BJ (cell line): ENCODE results near the gene ATP6V0E1. TPM values are rescaled to one million over a fixed set of nuclear protein-coding genes. Genes with fewer than 3 reads are reported as not detected.

Experiments
- CTCF ChIA-PET: fragments of 350-600 bp; formaldehyde crosslinking; extraction: SDS; loops from one replicate; lab custom pipeline; 2021; ENCODE audit warnings: antibody characterized with exemption, inconsistent platforms; lab: Yijun Ruan, JAX
- POLR2A ChIA-PET: fragments of 300-600 bp; sonication (Branson Sonifier 250); formaldehyde crosslinking; extraction: SDS; loops from one replicate; lab custom pipeline; 2021; ENCODE audit warnings: antibody characterized with exemption; lab: Charles Lee
- DNase-seq: peaks from one replicate; pipeline ENCODE4 v3.0.0-alpha.2; 2011; ENCODE audit warnings: low read depth
- H3K27me3 ChIP-seq: 2 replicates; pipeline ENCODE4 v1.6.0; 2011; ENCODE audit warnings: low read length; ENCODE audit not compliant: control insufficient read depth, insufficient read depth
- H3K36me3 ChIP-seq: 2 replicates; pipeline ENCODE4 v1.5.1; 2011; ENCODE audit warnings: low read length; ENCODE audit not compliant: control insufficient read depth, insufficient read depth
- H3K4me3 ChIP-seq: 2 replicates; pipeline ENCODE4 v1.5.1; 2011; ENCODE audit warnings: low read depth, mild to moderate bottlenecking, control low read depth, low read length
- CTCF ChIP-seq: IDR thresholded peaks from 2 replicates; pipeline ENCODE4 v1.5.1; 2011; ENCODE audit warnings: low read depth, mild to moderate bottlenecking, control low read depth, inconsistent platforms, low read length, moderate library complexity; ENCODE audit not compliant: insufficient read depth
- polyA plus RNA-seq: library from polyadenylated mRNA; depleted of rRNA; stranded (reverse); fragments of >200 nt; gene quantifications from 2 replicates; pipeline ENCODE4 v1.2.3, GENCODE V29; 2011

Gene ATP6V0E1
- polyA plus RNA-seq, 1 experiment, result 491 TPM

GRCh38 chr5:172972552-172972951, 11.0 kb upstream of the ATP6V0E1 start:
- DNase-seq, result no peak
- ChIA-PET POLR2A (no interaction called here), CTCF (interaction anchor here (1.1 to 4.1 kb wide), 4 partner anchors 11 to 265 kb away, joined by 3 to 25 read pairs (median 8); partner anchors contain the start of gene ATP6V0E1)
- H3K4me3 ChIP-seq, result no peak overlapping the region
- no peaks in the 10 kb centered on the region for H3K27me3 ChIP-seq
- peaks cover 4% of the 10 kb centered on the region for H3K36me3 ChIP-seq
- no peak for TF ChIP-seq CTCF

- ChIA-PET CTCF (interaction anchor here (0.6 to 4.1 kb wide), 7 partner anchors 11 to 266 kb away, joined by 3 to 25 read pairs (median 3); partner anchors contain the start of gene ATP6V0E1), POLR2A (no interaction called here)
- Histone ChIP-seq H3K4me3 (no peak overlapping the region), H3K27me3 (no peaks in the 10 kb centered on the region), H3K36me3 (peaks cover 4% of the 10 kb centered on the region)
- TF ChIP-seq CTCF, result no peak
- no peak for DNase-seq
Measured at GRCh38 chr5:172973127-172973916, 10.2 kb upstream of the ATP6V0E1 start.

DNA sequence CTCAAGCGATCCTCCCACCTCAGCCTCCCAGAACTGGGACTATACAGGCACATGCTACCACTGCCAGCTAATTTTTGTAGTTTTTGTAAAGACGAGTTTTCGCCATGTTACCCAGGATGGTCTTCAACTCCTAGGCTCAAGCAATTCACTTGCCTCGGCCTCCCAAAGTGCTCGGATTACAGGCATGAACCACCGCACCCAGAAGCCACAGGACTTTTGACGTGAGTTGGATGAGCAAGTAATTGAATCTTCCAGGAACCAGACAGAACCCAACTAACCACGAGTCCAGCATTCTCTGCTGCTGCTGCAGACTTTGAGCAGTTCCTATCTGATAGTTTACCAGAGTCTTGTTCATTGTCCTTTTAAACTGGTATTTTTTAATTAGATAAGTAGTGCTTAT, 9.6 kb upstream of the ATP6V0E1 start:
- CTCF ChIA-PET, result interaction anchor here (0.6 to 4.1 kb wide), 5 partner anchors 13 to 266 kb away, joined by 3 to 25 read pairs (median 3); no protein-coding TSS in a partner anchor
- Histone ChIP-seq H3K27me3 (no peaks in the 10 kb centered on the region), H3K4me3 (no peak overlapping the region), H3K36me3 (peaks cover 4% of the 10 kb centered on the region)
- POLR2A ChIA-PET, result no interaction called here
- no peak for TF ChIP-seq CTCF
- no peak for DNase-seq

DNA sequence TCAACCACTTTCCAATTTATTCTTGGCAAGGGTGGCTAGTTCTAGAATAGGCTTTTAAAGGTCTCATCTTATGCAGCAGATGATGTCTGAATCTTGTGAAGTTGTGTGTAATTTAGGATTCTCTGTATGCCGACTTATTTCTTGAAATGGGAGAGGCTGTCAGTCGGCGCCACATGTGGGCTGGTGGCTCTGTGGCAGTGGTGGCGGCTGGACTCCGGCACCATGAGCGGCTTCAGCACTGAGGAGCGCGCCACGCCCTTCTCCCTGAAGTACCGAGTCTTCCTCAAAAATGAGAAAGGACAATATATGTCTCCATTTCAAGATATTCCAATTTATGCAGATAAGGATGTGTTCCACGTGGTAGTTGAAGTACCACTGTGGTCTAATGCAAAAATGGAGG, 8.3 kb upstream of the ATP6V0E1 start:
- no peak for TF ChIP-seq CTCF
- no peak for DNase-seq
- CTCF ChIA-PET, result interaction anchor here (0.6 kb wide), 1 partner anchor 682 kb away, joined by 3 read pairs; no protein-coding TSS in a partner anchor
- POLR2A ChIA-PET, result no interaction called here
- H3K36me3 ChIP-seq, result peaks cover under 1% of the 10 kb centered on the region; the same call in 1 of the 2 replicates
- H3K27me3 ChIP-seq, result no peaks in the 10 kb centered on the region
- H3K4me3 ChIP-seq, result no peak overlapping the region

- H3K36me3 ChIP-seq, result no peaks in the 10 kb centered on the region
- TF ChIP-seq CTCF, result no peak
- H3K27me3 ChIP-seq, result no peaks in the 10 kb centered on the region
- no peak for DNase-seq
- H3K4me3 ChIP-seq, result no peak overlapping the region
- CTCF ChIA-PET, result interaction anchor here (1.1 to 4.1 kb wide), 9 partner anchors 8 to 636 kb away, joined by 3 to 14 read pairs (median 4); no protein-coding TSS in a partner anchor
- POLR2A ChIA-PET, result no interaction called here
Measured at GRCh38 chr5:172979778-172980177, 3.8 kb upstream of the ATP6V0E1 start.
